ENCODE results near the gene LCNL1. TPM values are rescaled to one million over a fixed set of nuclear protein-coding genes. Genes with fewer than 3 reads are reported as not detected.

Gene LCNL1
- total and polyA plus RNA-seq, 5 donors from 2014 or later = not detected

DNA sequence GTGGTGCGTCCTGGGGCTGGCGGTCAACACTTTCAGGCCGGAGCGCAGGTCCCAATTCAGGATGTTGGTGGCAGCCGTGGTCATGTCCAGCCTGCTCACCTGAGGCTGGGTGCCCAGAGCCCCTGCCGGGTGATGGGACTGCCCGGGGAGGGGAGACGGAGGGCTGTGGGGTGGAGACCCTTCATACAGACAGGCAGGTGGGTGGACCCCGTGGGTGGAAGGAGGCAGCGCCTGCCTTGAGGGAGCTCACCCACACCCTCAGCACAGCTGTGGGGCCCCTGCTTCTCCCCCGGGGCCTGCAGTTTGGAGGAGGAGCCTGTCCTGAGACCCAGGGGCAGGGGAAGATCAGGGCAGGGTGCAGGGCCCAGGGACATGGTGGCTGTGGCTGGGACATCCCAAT lies 12.4 kb upstream of the LCNL1 start:
- peaks cover 3% of the 10 kb centered on the region for H3K27me3 Mint-ChIP-seq
- H3K9me3 Mint-ChIP-seq = no peaks in the 10 kb centered on the region
- Histone ChIP-seq H3K9me3 (ENCODE audit: control insufficient read depth in 2 of 2, low read length in 2 of 2) (no peaks in the 10 kb centered on the region), H3K4me1 (ENCODE audit: control insufficient read depth, insufficient read depth, low read length, poor library complexity, severe bottlenecking) (peaks cover 24% of the 10 kb centered on the region), H3K27me3 (ENCODE audit: control insufficient read depth, insufficient read depth, low read length) (no peaks in the 10 kb centered on the region), H3K27ac (ENCODE audit: insufficient read depth, low read length, poor library complexity, severe bottlenecking) (no peak overlapping the region), H3K36me3 (ENCODE audit: control insufficient read depth, insufficient read depth, low read length) (no peaks in the 10 kb centered on the region), H3K4me3 (ENCODE audit: low read depth, low read length) (no peak overlapping the region)
- no peak overlapping the region for H3K27ac Mint-ChIP-seq
- H3K4me1 Mint-ChIP-seq = peaks cover 0 to 26% (median 13%) of the 10 kb centered on the region in 4 donors
- H3K36me3 Mint-ChIP-seq = no peaks in the 10 kb centered on the region
- ATAC-seq (ENCODE audit: low read depth in 2 of 2) (no peak), DNase-seq (no peak)
- no peak overlapping the region for H3K4me3 Mint-ChIP-seq

DNA sequence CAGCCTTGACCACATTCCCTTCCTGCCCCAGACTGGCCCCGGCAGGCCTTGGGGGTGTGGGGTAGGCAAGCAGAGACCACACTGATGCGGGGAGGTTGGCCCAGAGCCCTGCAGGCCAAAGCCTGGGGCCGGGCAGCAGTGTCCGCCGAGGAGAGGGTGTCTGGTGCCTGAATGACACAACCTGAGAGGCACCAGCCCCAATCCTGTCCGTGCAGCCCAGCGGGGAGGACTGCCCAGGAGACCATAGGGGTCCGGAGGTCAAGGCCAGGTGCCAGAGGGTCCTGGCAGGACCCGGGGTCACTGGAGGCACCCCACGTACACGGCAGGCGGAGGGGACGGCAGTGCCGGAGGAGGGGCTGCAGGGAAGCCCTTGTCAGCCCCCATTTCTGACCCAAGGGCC lies 11.0 kb upstream of the LCNL1 start:
- H3K4me1 Mint-ChIP-seq = peaks cover 0 to 25% (median 5%) of the 10 kb centered on the region in 4 donors
- peaks cover 5% of the 10 kb centered on the region for H3K27me3 Mint-ChIP-seq

DNA sequence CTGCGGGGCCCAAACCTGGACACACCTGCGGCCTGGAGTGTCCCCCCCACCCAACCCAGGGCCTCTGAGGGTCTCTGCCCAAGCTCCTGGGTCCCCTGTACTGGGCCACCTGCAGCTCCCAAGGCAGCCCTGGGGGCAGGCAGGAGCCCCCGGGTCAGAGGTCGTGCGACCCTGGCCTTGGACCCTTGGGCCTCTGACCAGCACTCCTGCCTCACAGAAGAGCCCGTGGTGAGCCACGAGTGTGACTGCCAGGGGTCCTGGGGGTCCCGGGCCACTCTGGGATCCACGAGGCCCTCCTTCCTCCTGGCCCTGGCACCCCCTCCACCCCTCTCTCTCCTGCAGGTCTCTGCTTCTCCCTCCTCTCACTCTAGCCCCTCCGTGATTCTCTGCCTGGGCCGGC lies 10.5 kb upstream of the LCNL1 start:
- H3K36me3 ChIP-seq (ENCODE audit: control insufficient read depth, insufficient read depth, low read length) = no peaks in the 10 kb centered on the region

More for the DNA sequence above, 11.0 kb upstream of the LCNL1 start:
- Mint-ChIP-seq H3K27ac (no peak overlapping the region), H3K36me3 (no peaks in the 10 kb centered on the region), H3K9me3 (no peaks in the 10 kb centered on the region), H3K4me3 (no peak overlapping the region)
- ATAC-seq (ENCODE audit: low read depth in 2 of 2) = no peak
- no peak overlapping the region for H3K27ac ChIP-seq (ENCODE audit: insufficient read depth, low read length, poor library complexity, severe bottlenecking)
- H3K9me3 ChIP-seq (ENCODE audit: control insufficient read depth in 2 of 2, low read length in 2 of 2) = no peaks in the 10 kb centered on the region
- DNase-seq = no peak
- H3K36me3 ChIP-seq (ENCODE audit: control insufficient read depth, insufficient read depth, low read length) = no peaks in the 10 kb centered on the region
- no peak overlapping the region for H3K4me3 ChIP-seq (ENCODE audit: low read depth, low read length)
- peaks cover 21% of the 10 kb centered on the region for H3K4me1 ChIP-seq (ENCODE audit: control insufficient read depth, insufficient read depth, low read length, poor library complexity, severe bottlenecking)
- H3K27me3 ChIP-seq (ENCODE audit: control insufficient read depth, insufficient read depth, low read length) = no peaks in the 10 kb centered on the region

DNA sequence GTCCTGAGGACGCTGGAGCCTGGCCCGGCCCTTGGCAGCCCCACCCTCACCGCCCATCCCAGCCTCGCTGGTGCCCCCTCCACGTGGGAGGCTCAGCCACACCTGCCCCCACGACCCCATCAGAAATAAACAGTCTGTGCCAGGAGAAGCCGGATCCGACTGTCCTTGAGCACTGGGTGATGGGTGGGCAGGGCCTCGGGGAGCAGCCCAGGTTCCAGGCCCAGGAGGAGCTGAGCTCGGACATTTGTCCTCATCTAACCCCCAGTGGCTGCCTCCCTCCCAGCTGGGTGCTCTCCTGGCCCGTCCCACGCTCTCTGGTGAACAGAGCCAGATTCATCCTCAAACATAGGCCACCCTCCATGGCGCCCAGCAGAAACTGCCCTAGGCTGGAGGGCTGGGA lies 10.1 kb upstream of the LCNL1 start:
- no peaks in the 10 kb centered on the region for H3K36me3 ChIP-seq (ENCODE audit: control insufficient read depth, insufficient read depth, low read length)
- Mint-ChIP-seq H3K27me3 (peaks cover 5% of the 10 kb centered on the region), H3K27ac (no peak overlapping the region), H3K4me3 (no peak overlapping the region), H3K36me3 (no peaks in the 10 kb centered on the region), H3K9me3 (no peaks in the 10 kb centered on the region), H3K4me1 (peaks cover 0 to 23% (median 5%) of the 10 kb centered on the region in 4 donors)
- ATAC-seq (ENCODE audit: low read depth in 2 of 2) (no peak), DNase-seq (no peak)
- no peaks in the 10 kb centered on the region for H3K27me3 ChIP-seq (ENCODE audit: control insufficient read depth, insufficient read depth, low read length)
- no peak overlapping the region for H3K4me3 ChIP-seq (ENCODE audit: low read depth, low read length)
- H3K27ac ChIP-seq (ENCODE audit: insufficient read depth, low read length, poor library complexity, severe bottlenecking) = no peak overlapping the region
- no peaks in the 10 kb centered on the region for H3K9me3 ChIP-seq (ENCODE audit: control insufficient read depth in 2 of 2, low read length in 2 of 2)
- H3K4me1 ChIP-seq (ENCODE audit: control insufficient read depth, insufficient read depth, low read length, poor library complexity, severe bottlenecking) = peaks cover 26% of the 10 kb centered on the region

More for the DNA sequence above, 10.5 kb upstream of the LCNL1 start:
- Mint-ChIP-seq H3K4me3 (no peak overlapping the region), H3K4me1 (peaks cover 0 to 23% (median 5%) of the 10 kb centered on the region in 4 donors), H3K27ac (no peak overlapping the region), H3K27me3 (peaks cover 5% of the 10 kb centered on the region), H3K36me3 (no peaks in the 10 kb centered on the region), H3K9me3 (no peaks in the 10 kb centered on the region)
- ATAC-seq (ENCODE audit: low read depth in 2 of 2) (no peak), DNase-seq (no peak)
- peaks cover 21% of the 10 kb centered on the region for H3K4me1 ChIP-seq (ENCODE audit: control insufficient read depth, insufficient read depth, low read length, poor library complexity, severe bottlenecking)
- H3K4me3 ChIP-seq (ENCODE audit: low read depth, low read length) = no peak overlapping the region
- no peak overlapping the region for H3K27ac ChIP-seq (ENCODE audit: insufficient read depth, low read length, poor library complexity, severe bottlenecking)
- no peaks in the 10 kb centered on the region for H3K27me3 ChIP-seq (ENCODE audit: control insufficient read depth, insufficient read depth, low read length)
- no peaks in the 10 kb centered on the region for H3K9me3 ChIP-seq (ENCODE audit: control insufficient read depth in 2 of 2, low read length in 2 of 2)

DNA sequence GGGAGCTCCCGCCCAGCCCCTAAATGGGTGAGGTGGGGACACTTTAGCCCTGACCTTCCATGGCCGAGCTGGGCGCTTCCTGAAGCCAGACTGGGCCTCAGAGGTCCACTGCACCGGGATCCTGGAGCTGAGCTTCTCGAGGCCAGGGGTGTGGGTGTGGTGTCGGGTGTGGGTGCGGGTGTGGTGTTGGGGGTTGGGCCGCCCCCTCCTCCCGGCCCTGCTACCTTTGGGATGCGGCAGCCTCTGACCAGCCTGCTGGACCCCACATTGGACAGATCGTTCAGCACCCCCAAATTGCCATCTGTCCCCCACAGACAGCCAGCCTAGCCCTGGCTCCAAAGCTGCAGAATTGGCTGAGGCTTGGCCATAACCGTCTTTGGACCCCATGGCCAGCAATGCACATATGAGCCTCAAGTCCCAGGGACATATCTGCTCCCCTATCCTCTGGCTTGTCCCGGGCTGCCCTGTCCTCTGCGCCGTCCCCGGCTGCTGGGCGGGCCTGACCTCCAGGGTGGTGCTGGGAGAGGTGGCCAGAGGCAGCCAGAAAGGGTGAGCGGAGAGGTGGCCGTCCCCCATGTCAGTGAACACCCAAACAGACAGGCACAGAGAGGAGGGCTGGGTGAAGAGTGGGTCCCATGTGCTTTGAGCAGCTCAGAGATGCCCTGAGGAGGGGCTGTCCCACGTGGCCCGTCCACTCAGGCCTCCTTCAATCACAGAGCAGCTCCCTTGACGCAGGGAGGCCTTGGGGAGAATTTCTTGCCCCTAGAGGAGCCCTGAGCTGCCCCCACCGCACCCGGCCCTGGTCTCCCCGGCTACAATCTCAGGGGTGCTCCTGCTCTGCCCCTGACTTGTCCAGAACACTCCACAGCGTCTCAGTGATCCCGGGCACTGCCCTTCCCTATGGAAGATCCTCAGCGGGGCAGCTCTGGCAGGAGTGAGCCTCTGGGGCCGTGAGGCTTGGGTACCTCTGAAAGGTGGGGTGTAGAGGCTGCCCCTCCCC lies 8.9 kb upstream of the LCNL1 start:
- no peak overlapping the region for H3K4me3 ChIP-seq (ENCODE audit: low read depth, low read length)

DNA sequence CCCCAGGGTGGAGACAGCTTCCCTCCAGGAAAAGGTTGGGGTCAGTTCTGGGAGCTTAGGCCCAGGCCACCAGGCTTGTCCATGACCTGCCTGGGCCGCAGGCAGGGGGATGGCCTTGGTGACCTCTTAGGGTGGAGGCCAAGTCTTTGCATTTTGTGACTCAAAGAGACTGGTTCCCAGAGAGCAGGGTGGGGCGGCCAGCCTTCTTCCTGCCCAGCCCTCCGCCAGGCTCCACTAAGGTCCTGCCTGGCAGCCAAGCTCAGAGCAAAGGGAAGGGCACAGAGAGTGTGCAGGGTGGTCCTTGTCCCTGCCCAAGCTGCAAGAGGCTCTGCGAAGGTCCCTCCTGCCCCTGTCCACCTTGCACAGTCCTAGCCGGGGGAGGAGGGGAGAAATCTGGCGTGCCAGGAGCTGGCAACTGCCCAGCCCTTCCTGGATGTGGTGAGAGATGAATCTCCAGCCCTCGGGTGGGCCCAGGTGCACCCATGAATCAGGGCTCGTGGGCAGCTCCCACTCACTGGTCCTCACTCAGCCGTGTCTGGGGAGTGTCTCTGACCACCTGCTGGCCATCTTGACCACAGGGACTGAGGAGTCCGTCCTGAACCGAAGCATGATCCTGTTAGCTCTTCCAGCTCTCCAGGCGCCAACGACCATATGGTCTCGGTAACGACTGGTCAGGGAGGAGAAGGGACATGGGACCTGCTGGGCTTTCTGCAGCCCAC lies 7.8 kb upstream of the LCNL1 start:
- DNase-seq (peak in 1 of 3 donors; percentile 67), ATAC-seq (ENCODE audit: low read depth in 2 of 2) (peak in 1 of 2 donors; percentile 8)
- Mint-ChIP-seq H3K27ac (no peak overlapping the region), H3K9me3 (no peaks in the 10 kb centered on the region), H3K4me3 (peak overlapping the region in 2 of 4 donors; percentile 26 to 31), H3K36me3 (no peaks in the 10 kb centered on the region), H3K27me3 (peaks cover 5% of the 10 kb centered on the region), H3K4me1 (peaks cover 0 to 23% (median 5%) of the 10 kb centered on the region in 4 donors)
- Histone ChIP-seq H3K27me3 (ENCODE audit: control insufficient read depth, insufficient read depth, low read length) (no peaks in the 10 kb centered on the region), H3K36me3 (ENCODE audit: control insufficient read depth, insufficient read depth, low read length) (no peaks in the 10 kb centered on the region), H3K4me3 (ENCODE audit: low read depth, low read length) (peak overlapping the region; percentile 26), H3K4me1 (ENCODE audit: control insufficient read depth, insufficient read depth, low read length, poor library complexity, severe bottlenecking) (peaks cover 28% of the 10 kb centered on the region), H3K9me3 (ENCODE audit: control insufficient read depth in 2 of 2, low read length in 2 of 2) (no peaks in the 10 kb centered on the region), H3K27ac (ENCODE audit: insufficient read depth, low read length, poor library complexity, severe bottlenecking) (no peak overlapping the region)

More for the DNA sequence above, 8.9 kb upstream of the LCNL1 start:
- Mint-ChIP-seq H3K27ac (no peak overlapping the region), H3K4me3 (no peak overlapping the region), H3K4me1 (peaks cover 0 to 23% (median 5%) of the 10 kb centered on the region in 4 donors), H3K27me3 (peaks cover 5% of the 10 kb centered on the region), H3K9me3 (no peaks in the 10 kb centered on the region), H3K36me3 (no peaks in the 10 kb centered on the region)
- DNase-seq (no peak), ATAC-seq (ENCODE audit: low read depth in 2 of 2) (no peak)
- no peaks in the 10 kb centered on the region for H3K27me3 ChIP-seq (ENCODE audit: control insufficient read depth, insufficient read depth, low read length)
- no peak overlapping the region for H3K27ac ChIP-seq (ENCODE audit: insufficient read depth, low read length, poor library complexity, severe bottlenecking)
- no peaks in the 10 kb centered on the region for H3K9me3 ChIP-seq (ENCODE audit: control insufficient read depth in 2 of 2, low read length in 2 of 2)
- H3K4me1 ChIP-seq (ENCODE audit: control insufficient read depth, insufficient read depth, low read length, poor library complexity, severe bottlenecking) = peaks cover 28% of the 10 kb centered on the region
- H3K36me3 ChIP-seq (ENCODE audit: control insufficient read depth, insufficient read depth, low read length) = no peaks in the 10 kb centered on the region

DNA sequence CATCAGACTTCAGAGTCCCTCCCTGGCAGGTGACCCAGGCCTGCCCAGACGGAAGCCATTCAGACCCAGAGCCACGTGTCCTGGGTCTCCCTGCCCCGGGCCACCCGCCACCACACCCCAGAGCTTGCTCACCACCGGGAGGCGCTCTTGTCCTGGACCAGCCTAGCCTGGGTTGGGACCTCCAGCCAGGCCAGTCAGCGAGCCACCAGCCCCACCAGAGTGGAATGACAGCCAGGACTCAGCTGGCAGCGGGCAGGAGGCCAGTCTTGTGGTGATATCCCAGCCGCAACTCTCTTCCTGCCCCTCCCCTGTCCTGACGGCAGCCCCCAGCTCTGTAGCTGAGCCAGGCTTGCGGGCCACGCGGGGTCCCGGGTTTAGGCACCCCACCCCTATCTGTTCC lies 7.1 kb upstream of the LCNL1 start:
- Mint-ChIP-seq H3K27ac (no peak overlapping the region), H3K9me3 (no peaks in the 10 kb centered on the region), H3K36me3 (no peaks in the 10 kb centered on the region), H3K4me1 (peaks cover 0 to 23% (median 5%) of the 10 kb centered on the region in 4 donors), H3K4me3 (peak overlapping the region in 3 of 4 donors; percentile 24 to 73 (median 26)), H3K27me3 (peaks cover 7% of the 10 kb centered on the region)
- ATAC-seq (ENCODE audit: low read depth in 2 of 2) (no peak), DNase-seq (peak in 1 of 3 donors; percentile 38)
- no peaks in the 10 kb centered on the region for H3K36me3 ChIP-seq (ENCODE audit: control insufficient read depth, insufficient read depth, low read length)
- H3K4me1 ChIP-seq (ENCODE audit: control insufficient read depth, insufficient read depth, low read length, poor library complexity, severe bottlenecking) = peaks cover 28% of the 10 kb centered on the region
- no peak overlapping the region for H3K4me3 ChIP-seq (ENCODE audit: low read depth, low read length)
- no peaks in the 10 kb centered on the region for H3K27me3 ChIP-seq (ENCODE audit: control insufficient read depth, insufficient read depth, low read length)
- no peak overlapping the region for H3K27ac ChIP-seq (ENCODE audit: insufficient read depth, low read length, poor library complexity, severe bottlenecking)
- no peaks in the 10 kb centered on the region for H3K9me3 ChIP-seq (ENCODE audit: control insufficient read depth in 2 of 2, low read length in 2 of 2)
